Nephron (organoid): ENCODE results near the gene SETD6.

Experiments
- H3K27ac Mint-ChIP-seq, 3 experiments: 2 replicates each; pipeline ENCODE4 v1.8.0; 2020; ENCODE audit warnings: mixed read lengths in 3 of 3, mild to moderate bottlenecking in 2 of 3, moderate library complexity in 1 of 3
- H3K27me3 Mint-ChIP-seq: 2 replicates; pipeline ENCODE4 v1.8.0; 2021; ENCODE audit warnings: low read depth, mild to moderate bottlenecking, moderate library complexity, mixed read lengths
- H3K36me3 Mint-ChIP-seq: 2 replicates; pipeline ENCODE4 v1.8.0; 2020; ENCODE audit warnings: low read depth, mixed read lengths
- H3K4me1 Mint-ChIP-seq: 2 replicates; pipeline ENCODE4 v1.8.0; 2020; ENCODE audit warnings: mixed read lengths
- H3K4me3 Mint-ChIP-seq, 3 experiments: 2 replicates each; pipeline ENCODE4 v1.8.0; 2020; ENCODE audit warnings: mild to moderate bottlenecking in 3 of 3, mixed read lengths in 3 of 3, moderate library complexity in 2 of 3
- H3K9me3 Mint-ChIP-seq: 2 replicates; pipeline ENCODE4 v1.8.0; 2020; ENCODE audit warnings: mixed read lengths
- TF ChIP-seq, protein P1 (sequence below), 3 experiments: fragments of 200-600 bp; sonication (generic); IDR thresholded peaks; one replicate each; pipeline ENCODE4 v1.5.0; 2021; ENCODE audit warnings: antibody characterized with exemption in 3 of 3; ENCODE audit not compliant: unreplicated experiment in 3 of 3

Gene SETD6

DNA sequence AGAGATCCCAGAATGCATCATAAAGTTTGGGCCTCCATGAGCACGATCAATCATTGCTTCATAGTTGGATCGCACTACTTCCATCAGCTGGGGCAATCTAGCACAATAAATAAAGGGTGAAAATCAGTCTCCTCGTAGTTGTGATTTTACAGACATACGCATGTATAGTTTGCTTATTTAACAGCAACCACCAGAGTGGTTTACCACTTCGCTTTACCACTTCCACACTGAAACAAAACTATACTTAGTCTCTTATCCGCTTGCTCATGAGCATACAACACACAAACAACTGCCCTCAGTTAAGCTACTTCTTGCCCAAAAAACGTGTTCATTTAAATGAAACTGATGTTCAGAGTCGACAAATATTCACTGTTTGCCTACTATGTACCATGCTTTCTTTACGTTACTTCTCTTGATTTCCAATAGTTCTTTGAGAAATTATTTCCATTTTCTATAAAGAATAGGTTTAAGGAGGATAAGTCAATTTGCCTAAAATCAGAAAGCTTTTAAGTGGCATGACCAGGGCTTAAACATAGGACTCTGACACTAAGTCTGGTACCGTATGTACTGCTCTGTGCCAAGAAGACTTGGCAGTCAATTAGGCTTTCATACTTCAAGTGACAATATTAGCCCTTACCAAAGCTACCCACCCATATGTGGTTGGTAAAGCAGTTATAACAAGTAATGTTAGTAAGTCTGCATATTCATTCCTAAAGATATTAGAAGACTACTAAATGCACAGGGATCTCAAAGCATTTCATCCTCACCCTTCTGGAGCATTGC lies 22.0 kb downstream of the SETD6 start:
- H3K4me1 Mint-ChIP-seq: no peaks in the 10 kb centered on the region
- TF ChIP-seq, protein P1, sequence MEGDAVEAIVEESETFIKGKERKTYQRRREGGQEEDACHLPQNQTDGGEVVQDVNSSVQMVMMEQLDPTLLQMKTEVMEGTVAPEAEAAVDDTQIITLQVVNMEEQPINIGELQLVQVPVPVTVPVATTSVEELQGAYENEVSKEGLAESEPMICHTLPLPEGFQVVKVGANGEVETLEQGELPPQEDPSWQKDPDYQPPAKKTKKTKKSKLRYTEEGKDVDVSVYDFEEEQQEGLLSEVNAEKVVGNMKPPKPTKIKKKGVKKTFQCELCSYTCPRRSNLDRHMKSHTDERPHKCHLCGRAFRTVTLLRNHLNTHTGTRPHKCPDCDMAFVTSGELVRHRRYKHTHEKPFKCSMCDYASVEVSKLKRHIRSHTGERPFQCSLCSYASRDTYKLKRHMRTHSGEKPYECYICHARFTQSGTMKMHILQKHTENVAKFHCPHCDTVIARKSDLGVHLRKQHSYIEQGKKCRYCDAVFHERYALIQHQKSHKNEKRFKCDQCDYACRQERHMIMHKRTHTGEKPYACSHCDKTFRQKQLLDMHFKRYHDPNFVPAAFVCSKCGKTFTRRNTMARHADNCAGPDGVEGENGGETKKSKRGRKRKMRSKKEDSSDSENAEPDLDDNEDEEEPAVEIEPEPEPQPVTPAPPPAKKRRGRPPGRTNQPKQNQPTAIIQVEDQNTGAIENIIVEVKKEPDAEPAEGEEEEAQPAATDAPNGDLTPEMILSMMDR (IDR thresholded peaks at IDR 0.05; ENCODE audit: unreplicated experiment in 3 of 3): no peak
- H3K4me3 Mint-ChIP-seq: no peak overlapping the region
- H3K27ac Mint-ChIP-seq: no peak overlapping the region
- no peaks in the 10 kb centered on the region for H3K27me3 Mint-ChIP-seq
- H3K36me3 Mint-ChIP-seq: peaks cover 82% of the 10 kb centered on the region
- H3K9me3 Mint-ChIP-seq: no peaks in the 10 kb centered on the region

- H3K27ac Mint-ChIP-seq: no peak overlapping the region
- no peaks in the 10 kb centered on the region for H3K27me3 Mint-ChIP-seq
- TF ChIP-seq, protein P1 (IDR thresholded peaks at IDR 0.05; ENCODE audit: unreplicated experiment in 3 of 3): no peak
- no peaks in the 10 kb centered on the region for H3K9me3 Mint-ChIP-seq
- no peaks in the 10 kb centered on the region for H3K4me1 Mint-ChIP-seq
- H3K4me3 Mint-ChIP-seq: no peak overlapping the region
- H3K36me3 Mint-ChIP-seq: peaks cover 86% of the 10 kb centered on the region
Measured at GRCh38 chr16:58541711-58542110, 26.4 kb downstream of the SETD6 start.

DNA sequence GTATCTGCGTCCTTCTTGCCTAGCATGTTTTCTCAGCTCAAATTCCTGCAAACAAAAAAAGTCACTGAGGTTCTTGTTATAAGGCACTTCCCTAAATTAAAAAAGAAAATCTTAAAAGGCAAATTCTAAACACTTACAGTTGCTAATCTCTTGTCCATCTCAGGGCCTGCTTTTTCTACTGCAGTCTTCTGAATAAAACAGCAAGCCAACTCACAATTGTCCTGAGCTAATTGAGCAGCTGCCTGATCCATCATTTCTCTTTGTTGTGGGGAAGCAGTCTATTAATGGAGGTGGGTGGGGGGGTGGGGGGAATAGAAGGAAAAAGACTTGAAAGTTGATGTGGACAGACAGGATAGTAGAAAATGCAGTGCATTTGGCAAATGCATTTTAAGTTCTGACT lies 27.0 kb downstream of the SETD6 start:
- no peaks in the 10 kb centered on the region for H3K27me3 Mint-ChIP-seq
- peaks cover 86% of the 10 kb centered on the region for H3K36me3 Mint-ChIP-seq
- no peaks in the 10 kb centered on the region for H3K4me1 Mint-ChIP-seq
- H3K9me3 Mint-ChIP-seq: no peaks in the 10 kb centered on the region
- H3K4me3 Mint-ChIP-seq: no peak overlapping the region
- TF ChIP-seq, protein P1 (IDR thresholded peaks at IDR 0.05; ENCODE audit: unreplicated experiment in 3 of 3): no peak
- H3K27ac Mint-ChIP-seq: no peak overlapping the region

DNA sequence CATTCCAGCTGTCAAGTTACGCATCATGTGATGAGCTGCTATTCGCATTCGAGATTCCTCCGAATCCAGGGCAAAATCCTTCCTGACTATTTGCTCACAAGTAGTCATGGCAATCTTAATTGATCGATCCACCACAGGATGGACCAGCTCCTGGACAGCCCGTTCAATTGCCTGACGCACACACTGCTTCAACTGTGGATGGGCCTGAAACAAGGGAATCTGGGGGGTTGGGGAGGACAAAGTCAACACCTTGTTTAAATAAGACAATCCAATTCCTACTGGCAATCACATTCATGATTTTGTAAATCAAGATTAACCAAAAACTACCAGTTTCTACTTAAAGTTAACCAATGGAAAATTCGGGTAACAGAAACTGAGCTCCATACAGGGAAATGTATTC lies 28.4 kb downstream of the SETD6 start:
- H3K9me3 Mint-ChIP-seq: no peaks in the 10 kb centered on the region
- peaks cover 84% of the 10 kb centered on the region for H3K36me3 Mint-ChIP-seq
- H3K4me1 Mint-ChIP-seq: no peaks in the 10 kb centered on the region
- H3K27ac Mint-ChIP-seq: no peak overlapping the region
- H3K27me3 Mint-ChIP-seq: no peaks in the 10 kb centered on the region
- no peak overlapping the region for H3K4me3 Mint-ChIP-seq
- TF ChIP-seq, protein P1 (IDR thresholded peaks at IDR 0.05; ENCODE audit: unreplicated experiment in 3 of 3): no peak

DNA sequence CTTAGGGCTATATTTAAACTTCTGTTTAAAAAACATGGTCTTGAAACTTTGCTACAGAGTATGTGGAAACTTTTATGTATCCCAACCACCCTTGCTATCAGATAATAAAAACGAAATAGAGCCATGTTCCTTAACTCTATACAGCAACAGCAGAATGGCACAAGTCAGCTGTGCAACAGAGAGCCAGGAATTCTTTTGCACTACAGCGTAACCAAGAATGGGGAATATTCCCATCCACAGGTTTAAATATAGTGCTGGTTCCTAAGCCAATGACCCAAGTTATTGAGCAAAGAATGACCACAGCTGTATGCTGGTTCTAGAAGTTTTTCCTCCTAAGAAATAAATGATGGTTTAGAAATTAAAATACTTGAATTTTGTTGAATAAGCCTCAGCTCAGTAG lies 33.1 kb downstream of the SETD6 start:
- H3K4me3 Mint-ChIP-seq: no peak overlapping the region
- H3K27me3 Mint-ChIP-seq: no peaks in the 10 kb centered on the region
- H3K27ac Mint-ChIP-seq: no peak overlapping the region
- TF ChIP-seq, protein P1 (IDR thresholded peaks at IDR 0.05; ENCODE audit: unreplicated experiment in 3 of 3): no peak
- peaks cover 83% of the 10 kb centered on the region for H3K36me3 Mint-ChIP-seq
- H3K4me1 Mint-ChIP-seq: no peaks in the 10 kb centered on the region
- H3K9me3 Mint-ChIP-seq: no peaks in the 10 kb centered on the region

DNA sequence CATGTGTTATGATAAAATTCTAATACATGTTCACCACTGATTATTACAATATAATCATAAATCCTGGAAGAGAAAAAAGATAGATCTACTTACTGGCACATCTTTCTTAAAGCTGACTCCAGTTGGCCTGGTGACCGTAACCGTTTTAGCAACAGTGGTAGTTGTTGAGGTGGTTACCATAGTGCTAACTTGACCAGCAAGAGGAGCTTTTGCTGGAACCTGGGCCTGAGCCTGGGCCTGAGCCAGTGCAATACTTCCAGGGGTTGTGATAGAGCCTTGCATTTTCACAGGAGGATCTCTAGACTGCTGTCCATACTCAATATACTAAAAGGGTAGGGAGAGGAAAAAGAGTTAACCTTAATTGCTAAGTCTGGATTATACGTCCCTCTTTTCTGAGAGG lies 36.2 kb downstream of the SETD6 start:
- H3K27ac Mint-ChIP-seq: no peak overlapping the region
- H3K4me3 Mint-ChIP-seq: no peak overlapping the region
- H3K36me3 Mint-ChIP-seq: peaks cover 83% of the 10 kb centered on the region
- no peaks in the 10 kb centered on the region for H3K4me1 Mint-ChIP-seq
- H3K27me3 Mint-ChIP-seq: no peaks in the 10 kb centered on the region
- TF ChIP-seq, protein P1 (IDR thresholded peaks at IDR 0.05; ENCODE audit: unreplicated experiment in 3 of 3): no peak
- no peaks in the 10 kb centered on the region for H3K9me3 Mint-ChIP-seq
